SHP77 (cell line): ENCODE measurements around the gene ST14.

ENCODE experiments used
- DNase-seq, 2 experiments: peaks; one replicate each; lab custom pipeline; 2025; lab: John Stamatoyannopoulos, UW

ST14 gene

GRCh38 chr11:130159657-130160497 is at the start of gene ST14:
TSS of gene ST14 (plus strand) at chr11:130159782. CDS start at chr11:130159980, 198 bp downstream.
- no peak for DNase-seq

- no peak for DNase-seq
Measured at GRCh38 chr11:130110339-130111108, 49.1 kb upstream of the ST14 start.

- no peak for DNase-seq
Measured at GRCh38 chr11:130112071-130112830, 47.3 kb upstream of the ST14 start.

GRCh38 chr11:130114281-130114680 is 45.3 kb upstream of the ST14 start:
- no peak for DNase-seq

- DNase-seq = no peak
Measured at GRCh38 chr11:130114726-130115125, 44.9 kb upstream of the ST14 start.

GRCh38 chr11:130115218-130115617 is 44.4 kb upstream of the ST14 start:
- DNase-seq = no peak

GRCh38 chr11:130118165-130118564 is 41.4 kb upstream of the ST14 start:
- DNase-seq = no peak

- DNase-seq = no peak
Measured at GRCh38 chr11:130118636-130119387, 40.8 kb upstream of the ST14 start.

GRCh38 chr11:130120045-130120444 is 39.5 kb upstream of the ST14 start:
- DNase-seq = no peak

- DNase-seq = no peak
Measured at GRCh38 chr11:130121445-130121978, 38.1 kb upstream of the ST14 start.

GRCh38 chr11:130122141-130122575 is 37.4 kb upstream of the ST14 start:
- no peak for DNase-seq

- no peak for DNase-seq
Measured at GRCh38 chr11:130123414-130124040, 36.1 kb upstream of the ST14 start.

- DNase-seq = no peak
Measured at GRCh38 chr11:130124096-130124495, 35.5 kb upstream of the ST14 start.

- DNase-seq = no peak
Measured at GRCh38 chr11:130125638-130126037, 33.9 kb upstream of the ST14 start.

- DNase-seq = no peak
Measured at GRCh38 chr11:130126516-130126915, 33.1 kb upstream of the ST14 start.

- DNase-seq = no peak
Measured at GRCh38 chr11:130127509-130127908, 32.1 kb upstream of the ST14 start.

GRCh38 chr11:130128626-130129025 is 31.0 kb upstream of the ST14 start:
- no peak for DNase-seq

GRCh38 chr11:130129922-130130321 is 29.7 kb upstream of the ST14 start:
- DNase-seq = no peak

GRCh38 chr11:130131961-130132850 is 27.4 kb upstream of the ST14 start:
- DNase-seq = peak; percentile 15 to 48

- no peak for DNase-seq
Measured at GRCh38 chr11:130133716-130134115, 25.9 kb upstream of the ST14 start.
